Measurements from ENCODE around the gene PRR5L.

Gene PRR5L

GRCh38 chr11:36352922-36353321, 56.8 kb downstream of the PRR5L start:
- H3K4me3 ChIP-seq (ENCODE audit: control insufficient read depth, low read depth, low read length): no peak overlapping the region
- no peak for DNase-seq (ENCODE audit: low read depth)
- TF ChIP-seq, protein P1, sequence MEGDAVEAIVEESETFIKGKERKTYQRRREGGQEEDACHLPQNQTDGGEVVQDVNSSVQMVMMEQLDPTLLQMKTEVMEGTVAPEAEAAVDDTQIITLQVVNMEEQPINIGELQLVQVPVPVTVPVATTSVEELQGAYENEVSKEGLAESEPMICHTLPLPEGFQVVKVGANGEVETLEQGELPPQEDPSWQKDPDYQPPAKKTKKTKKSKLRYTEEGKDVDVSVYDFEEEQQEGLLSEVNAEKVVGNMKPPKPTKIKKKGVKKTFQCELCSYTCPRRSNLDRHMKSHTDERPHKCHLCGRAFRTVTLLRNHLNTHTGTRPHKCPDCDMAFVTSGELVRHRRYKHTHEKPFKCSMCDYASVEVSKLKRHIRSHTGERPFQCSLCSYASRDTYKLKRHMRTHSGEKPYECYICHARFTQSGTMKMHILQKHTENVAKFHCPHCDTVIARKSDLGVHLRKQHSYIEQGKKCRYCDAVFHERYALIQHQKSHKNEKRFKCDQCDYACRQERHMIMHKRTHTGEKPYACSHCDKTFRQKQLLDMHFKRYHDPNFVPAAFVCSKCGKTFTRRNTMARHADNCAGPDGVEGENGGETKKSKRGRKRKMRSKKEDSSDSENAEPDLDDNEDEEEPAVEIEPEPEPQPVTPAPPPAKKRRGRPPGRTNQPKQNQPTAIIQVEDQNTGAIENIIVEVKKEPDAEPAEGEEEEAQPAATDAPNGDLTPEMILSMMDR (conservative IDR thresholded peaks at IDR 0.05; ENCODE audit: control insufficient read depth, insufficient read depth, low read depth, low read length): no peak

- H3K4me3 ChIP-seq (ENCODE audit: control insufficient read depth, low read depth, low read length): no peak overlapping the region
- TF ChIP-seq, protein P1 (conservative IDR thresholded peaks at IDR 0.05; ENCODE audit: control insufficient read depth, insufficient read depth, low read depth, low read length): no peak
- no peak for DNase-seq (ENCODE audit: low read depth)
Measured at GRCh38 chr11:36354221-36355003, 58.3 kb downstream of the PRR5L start.

DNA sequence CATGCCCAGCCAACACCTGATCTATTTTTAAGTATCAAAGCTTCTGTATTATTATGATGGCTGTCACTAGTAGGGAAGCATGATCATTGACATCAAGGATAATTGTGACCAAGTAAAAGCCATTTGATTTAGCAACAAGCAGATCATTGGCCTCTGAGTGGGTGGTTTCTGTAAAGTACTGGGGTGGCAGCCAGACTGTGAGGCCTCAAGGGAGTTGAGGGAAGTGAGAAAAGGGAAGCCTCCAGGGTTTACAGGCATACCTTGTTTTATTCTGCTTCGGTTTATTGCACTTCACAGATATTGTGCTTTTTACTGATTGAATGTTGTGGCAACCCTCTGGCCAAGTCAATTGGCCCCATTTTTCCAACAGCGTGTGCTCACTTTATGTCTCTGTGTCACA, 60.1 kb downstream of the PRR5L start:
- TF ChIP-seq, protein P1 (conservative IDR thresholded peaks at IDR 0.05; ENCODE audit: control insufficient read depth, insufficient read depth, low read depth, low read length): no peak
- DNase-seq (ENCODE audit: low read depth): no peak
- no peak overlapping the region for H3K4me3 ChIP-seq (ENCODE audit: control insufficient read depth, low read depth, low read length)

DNA sequence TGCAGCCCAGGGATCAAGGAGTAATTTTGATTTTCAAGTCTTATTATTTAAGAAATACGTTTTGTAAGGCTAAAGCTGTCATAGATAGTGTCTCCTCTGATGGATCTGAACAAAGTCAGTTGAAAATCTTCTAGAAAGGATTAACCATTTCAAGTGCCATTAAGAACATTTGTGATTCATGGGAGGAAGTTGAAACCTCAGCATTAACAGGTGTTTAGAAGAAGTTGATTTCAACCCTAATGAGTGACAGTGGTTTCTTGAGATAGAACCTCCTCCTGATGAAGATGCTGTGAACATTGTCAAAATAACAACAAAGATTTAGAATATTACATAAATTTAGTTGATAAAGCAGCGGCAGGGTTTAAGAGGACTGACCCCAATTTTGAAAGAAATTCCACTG, 61.7 kb downstream of the PRR5L start:
- no peak for DNase-seq (ENCODE audit: low read depth)
- TF ChIP-seq, protein P1 (conservative IDR thresholded peaks at IDR 0.05; ENCODE audit: control insufficient read depth, insufficient read depth, low read depth, low read length): no peak

GRCh38 chr11:36358436-36358835, 62.3 kb downstream of the PRR5L start:
- no peak overlapping the region for H3K4me3 ChIP-seq (ENCODE audit: control insufficient read depth, low read depth, low read length)
- TF ChIP-seq, protein P1 (conservative IDR thresholded peaks at IDR 0.05; ENCODE audit: control insufficient read depth, insufficient read depth, low read depth, low read length): no peak
- DNase-seq (ENCODE audit: low read depth): no peak

More for the DNA sequence above, 61.7 kb downstream of the PRR5L start:
- H3K4me3 ChIP-seq (ENCODE audit: control insufficient read depth, low read depth, low read length): no peak overlapping the region

DNA sequence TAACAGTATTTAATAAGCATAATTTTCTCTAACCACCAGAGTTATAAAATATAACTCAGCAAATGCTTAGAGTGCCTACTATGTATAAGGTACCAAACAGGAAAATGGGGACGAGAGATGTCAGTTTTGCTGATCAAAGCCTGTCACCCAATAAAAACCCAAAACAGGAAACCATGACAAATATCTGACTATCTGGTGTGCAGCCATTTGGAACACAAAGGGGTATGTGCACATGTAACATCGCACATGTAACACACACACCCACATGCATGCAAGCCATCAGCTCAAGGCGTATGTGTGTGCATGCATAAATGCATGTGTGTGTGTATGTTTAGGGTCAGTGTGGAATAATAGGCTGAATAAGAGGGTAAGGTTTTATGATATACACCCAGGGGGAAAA, 64.2 kb downstream of the PRR5L start:
- no peak for DNase-seq (ENCODE audit: low read depth)
- TF ChIP-seq, protein P1 (conservative IDR thresholded peaks at IDR 0.05; ENCODE audit: control insufficient read depth, insufficient read depth, low read depth, low read length): no peak
- no peak overlapping the region for H3K4me3 ChIP-seq (ENCODE audit: control insufficient read depth, low read depth, low read length)

Measured in fibroblast of mammary gland (primary cell).